PC-9 (cell line): Measurements from ENCODE around the gene YIPF7. TPM values are rescaled to one million over a fixed set of nuclear protein-coding genes. Genes with fewer than 3 reads are reported as not detected.
A peak's percentile ranks its signal among the peaks of the same experiment; 100 is the strongest.

ENCODE experiments used
- BruUV-seq: library from RNA; stranded (reverse); fragments of 400-500 nt; replicated peaks from 2 replicates; lab custom pipeline; 2021; lab: Mats Ljungman, UMichigan
- CTCF ChIA-PET: fragments of 300-600 bp; sonication (Branson Sonifier 250); formaldehyde crosslinking; loops from one replicate; lab custom pipeline; 2022; ENCODE audit warnings: antibody characterized with exemption; lab: Charles Lee
- POLR2A ChIA-PET: fragments of 300-600 bp; sonication (Branson Sonifier 250); formaldehyde crosslinking; loops from one replicate; lab custom pipeline; 2022; ENCODE audit warnings: antibody characterized with exemption; ENCODE audit not compliant: unreplicated experiment; lab: Charles Lee
- DNase-seq, 2 experiments: peaks; one replicate each; pipeline versions ENCODE4 v3.0.0 to v3.0.0-alpha.2; 2015 to 2022; ENCODE audit warnings: mixed read lengths in 1 of 2
- H2AFZ ChIP-seq: fragments of 200-600 bp; sonication (generic); 2 replicates; pipeline ENCODE4 v1.8.1; 2017; ENCODE audit warnings: antibody characterized with exemption
- H3F3A ChIP-seq: fragments of 200-600 bp; sonication (generic); 2 replicates; pipeline ENCODE4 v1.8.1; 2017; ENCODE audit warnings: antibody characterized with exemption, mild to moderate bottlenecking, low read depth; ENCODE audit not compliant: insufficient read depth
- H3K27ac ChIP-seq: fragments of 200-600 bp; sonication (generic); 2 replicates; pipeline ENCODE4 v1.6.1; 2016; ENCODE audit warnings: mixed run types
- H3K27me3 ChIP-seq: fragments of 200-600 bp; sonication (generic); 2 replicates; pipeline ENCODE4 v1.6.1; 2016; ENCODE audit warnings: low read depth, mixed run types; ENCODE audit not compliant: insufficient read depth
- H3K36me3 ChIP-seq: fragments of 200-600 bp; sonication (generic); 2 replicates; pipeline ENCODE4 v1.6.1; 2016; ENCODE audit warnings: low read depth, mixed run types
- H3K4me1 ChIP-seq: fragments of 200-600 bp; sonication (generic); replicated peaks from 2 replicates; pipeline ENCODE4 v1.6.1; 2016; ENCODE audit warnings: mixed run types; ENCODE audit not compliant: insufficient read depth
- H3K4me2 ChIP-seq: fragments of 200-600 bp; sonication (generic); 2 replicates; pipeline ENCODE4 v1.6.1; 2017; ENCODE audit warnings: mixed run types
- H3K4me3 ChIP-seq: fragments of 200-600 bp; sonication (generic); 2 replicates; pipeline ENCODE4 v1.6.1; 2016; ENCODE audit warnings: mixed run types
- H3K79me2 ChIP-seq: fragments of 200-600 bp; sonication (generic); 2 replicates; pipeline ENCODE4 v1.6.1; 2017; ENCODE audit warnings: low read depth, mixed run types
- H3K9me2 ChIP-seq: fragments of 200-600 bp; sonication (generic); 2 replicates; pipeline ENCODE4 v1.8.1; 2017; ENCODE audit warnings: mild to moderate bottlenecking; ENCODE audit not compliant: insufficient read depth
- H3K9me3 ChIP-seq: fragments of 200-600 bp; sonication (generic); 2 replicates; pipeline ENCODE4 v1.8.1; 2016; ENCODE audit warnings: low read depth; ENCODE audit not compliant: insufficient read depth
- H4K20me1 ChIP-seq: fragments of 200-600 bp; sonication (generic); 2 replicates; pipeline ENCODE4 v1.8.1; 2017; ENCODE audit not compliant: insufficient read depth
- EZH2 ChIP-seq: fragments of 200-600 bp; sonication (generic); IDR thresholded peaks from 2 replicates; pipeline ENCODE4 v1.8.0; 2017; ENCODE audit warnings: antibody characterized with exemption, low read depth
- intact Hi-C: fragments of 100-400 bp; cut with micrococcal nuclease; formaldehyde crosslinking; loops from one replicate; pipeline ENCODE4 v1.10.0; 2022; ENCODE audit not compliant: unreplicated experiment
- total RNA-seq: library from RNA; stranded (reverse); gene quantifications from 2 replicates; pipeline ENCODE4 v1.2.3, GENCODE V29; 2021
- TF ChIP-seq, protein P1 (sequence below): fragments of 200-600 bp; sonication (generic); conservative IDR thresholded peaks from 2 replicates; pipeline ENCODE4 v1.6.1; 2017; ENCODE audit warnings: mixed run types, antibody characterized with exemption, mild to moderate bottlenecking, moderate library complexity

Gene YIPF7
- total RNA-seq, 1 experiment from 2014 or later = not detected

DNA sequence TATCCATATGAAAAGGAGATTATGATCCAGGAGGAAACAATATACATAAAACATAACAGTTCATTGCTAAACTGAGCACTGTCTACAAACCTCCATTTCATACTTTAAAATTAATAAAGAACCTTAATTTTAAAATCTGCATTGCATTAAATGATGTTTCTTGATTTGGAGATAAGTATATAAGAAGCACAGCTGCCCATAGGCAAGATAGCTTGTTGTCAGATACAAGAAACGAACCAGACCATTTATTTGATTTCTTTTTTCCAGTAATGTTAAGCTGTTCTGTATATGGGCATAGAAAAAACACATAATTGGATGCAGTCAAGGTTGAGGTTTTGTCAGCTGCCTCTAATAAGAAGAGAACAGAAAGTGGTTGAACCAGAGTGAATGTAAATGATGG is 33.2 kb upstream of the YIPF7 start:
- Histone ChIP-seq H3K4me1 (peaks cover 12% of the 10 kb centered on the region; the same call in 1 of the 2 replicates), H3K9me2 (no peaks in the 10 kb centered on the region), H3K27me3 (no peaks in the 10 kb centered on the region), H3K4me3 (no peak overlapping the region), H4K20me1 (0 out of 2 replicates have a peak, but pooled peaks cover 3% of the 10 kb centered on the region), H3K27ac (no peak overlapping the region), H3K79me2 (peaks cover 23% of the 10 kb centered on the region), H3K9me3 (no peaks in the 10 kb centered on the region), H2AFZ (no peak overlapping the region), H3F3A (peaks cover 5% of the 10 kb centered on the region; the same call in 1 of the 2 replicates), H3K4me2 (no peak overlapping the region), H3K36me3 (peaks cover 32% of the 10 kb centered on the region)
- BruUV-seq = no TSS peak
- TF ChIP-seq, protein P1, sequence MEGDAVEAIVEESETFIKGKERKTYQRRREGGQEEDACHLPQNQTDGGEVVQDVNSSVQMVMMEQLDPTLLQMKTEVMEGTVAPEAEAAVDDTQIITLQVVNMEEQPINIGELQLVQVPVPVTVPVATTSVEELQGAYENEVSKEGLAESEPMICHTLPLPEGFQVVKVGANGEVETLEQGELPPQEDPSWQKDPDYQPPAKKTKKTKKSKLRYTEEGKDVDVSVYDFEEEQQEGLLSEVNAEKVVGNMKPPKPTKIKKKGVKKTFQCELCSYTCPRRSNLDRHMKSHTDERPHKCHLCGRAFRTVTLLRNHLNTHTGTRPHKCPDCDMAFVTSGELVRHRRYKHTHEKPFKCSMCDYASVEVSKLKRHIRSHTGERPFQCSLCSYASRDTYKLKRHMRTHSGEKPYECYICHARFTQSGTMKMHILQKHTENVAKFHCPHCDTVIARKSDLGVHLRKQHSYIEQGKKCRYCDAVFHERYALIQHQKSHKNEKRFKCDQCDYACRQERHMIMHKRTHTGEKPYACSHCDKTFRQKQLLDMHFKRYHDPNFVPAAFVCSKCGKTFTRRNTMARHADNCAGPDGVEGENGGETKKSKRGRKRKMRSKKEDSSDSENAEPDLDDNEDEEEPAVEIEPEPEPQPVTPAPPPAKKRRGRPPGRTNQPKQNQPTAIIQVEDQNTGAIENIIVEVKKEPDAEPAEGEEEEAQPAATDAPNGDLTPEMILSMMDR = no peak
- TF ChIP-seq EZH2 = no peak
- no peak for DNase-seq
- intact Hi-C loops = no loop called here
- ChIA-PET POLR2A (no interaction called here), CTCF (no interaction called here)

DNA sequence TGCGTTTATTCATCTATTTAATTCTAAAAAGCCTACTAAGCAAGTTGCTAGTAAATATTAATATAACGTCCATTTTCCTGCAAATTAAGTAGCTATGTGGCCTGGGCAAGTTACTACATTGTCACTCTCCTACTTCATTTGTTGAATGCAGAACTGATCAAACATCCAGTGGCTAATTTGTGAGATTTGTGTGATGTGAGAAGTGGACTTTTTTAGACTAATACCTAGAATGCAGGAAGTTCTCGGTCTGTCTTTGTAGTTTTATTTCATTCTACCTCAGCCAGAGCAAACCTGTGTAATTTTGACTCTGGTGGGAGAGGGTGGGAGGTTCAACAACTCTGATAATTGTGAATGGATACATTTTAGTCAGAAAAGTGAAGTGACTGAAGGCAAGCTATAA is 27.6 kb upstream of the YIPF7 start:
- H4K20me1 ChIP-seq = 0 out of 2 replicates have a peak, but pooled peaks cover 4% of the 10 kb centered on the region
- no peaks in the 10 kb centered on the region for H3K27me3 ChIP-seq
- H3K4me1 ChIP-seq = peaks cover 18% of the 10 kb centered on the region; the same call in 1 of the 2 replicates
- H3K27ac ChIP-seq = no peak overlapping the region; the same call in 1 of the 2 replicates
- peaks cover 6% of the 10 kb centered on the region; the same call in 1 of the 2 replicates for H3K36me3 ChIP-seq
- DNase-seq = no peak
- CTCF ChIA-PET = no interaction called here
- TF ChIP-seq, protein P1 = no peak
- no peak for TF ChIP-seq EZH2
- intact Hi-C loops = no loop called here
- H3K9me3 ChIP-seq = no peaks in the 10 kb centered on the region
- peak overlapping the region; percentile 100 for H2AFZ ChIP-seq
- H3F3A ChIP-seq = peaks cover 5% of the 10 kb centered on the region; the same call in 1 of the 2 replicates
- POLR2A ChIA-PET = interaction anchor here (1.0 kb wide), 1 partner anchor 39 kb away, joined by 3 read pairs; no protein-coding TSS in a partner anchor
- BruUV-seq = no TSS peak
- peak overlapping the region; percentile 97 for H3K4me2 ChIP-seq
- H3K9me2 ChIP-seq = no peaks in the 10 kb centered on the region
- H3K4me3 ChIP-seq = peak overlapping the region; percentile 97
- peaks cover 35% of the 10 kb centered on the region for H3K79me2 ChIP-seq

DNA sequence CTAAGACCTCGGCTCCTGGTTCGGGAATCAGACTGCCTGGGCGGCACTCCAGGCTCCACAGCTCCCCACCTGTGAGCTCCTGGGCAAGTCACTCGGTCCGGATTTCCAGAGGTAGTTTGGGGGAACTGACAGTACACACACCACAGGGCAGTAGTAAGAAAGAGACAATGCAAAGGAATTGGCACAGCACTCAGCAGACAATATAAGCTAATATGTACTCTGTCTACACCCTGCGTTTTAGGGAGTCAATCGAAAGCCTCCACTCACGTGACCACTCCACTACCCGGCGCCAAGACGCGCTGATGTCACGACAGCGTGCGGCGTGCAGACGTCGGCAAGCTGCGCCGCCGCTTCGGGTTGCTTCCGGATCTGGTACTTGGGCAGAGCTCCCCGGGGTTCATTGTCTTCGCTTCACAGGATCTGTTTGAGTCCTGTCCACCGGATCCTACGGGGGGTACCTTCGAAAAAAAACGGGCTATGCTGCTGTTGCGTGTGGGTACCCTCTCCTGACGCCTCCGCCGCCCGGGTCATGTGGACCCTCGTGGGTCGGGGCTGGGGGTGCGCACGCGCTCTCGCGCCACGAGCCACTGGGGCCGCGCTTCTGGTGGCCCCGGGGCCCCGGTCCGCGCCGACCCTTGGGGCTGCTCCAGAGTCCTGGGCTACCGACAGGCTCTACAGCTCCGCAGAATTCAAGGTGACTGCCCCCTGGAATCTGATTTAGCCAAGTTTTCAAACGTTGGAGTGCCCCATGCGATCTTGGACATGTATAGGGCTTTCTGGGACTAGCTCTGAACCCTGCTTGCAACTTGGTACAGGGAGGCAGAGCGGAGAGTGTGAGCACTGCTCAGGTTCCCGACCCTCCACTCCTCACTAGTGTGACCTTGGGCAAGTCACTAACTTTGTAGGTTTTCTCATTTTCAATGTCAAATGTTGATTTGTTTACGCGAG is 26.9 kb upstream of the YIPF7 start, which contains the start of gene GUF1:
Gene GUF1, plus strand, starts transcription at position 327 of the 948 bp plus-strand sequence. Its CDS starts 203 bp downstream, at position 530.
- H3K4me2 ChIP-seq = peak within 1 kb of the TSS; percentile 97
- no peaks in the 10 kb centered on the region for H3K9me3 ChIP-seq
- H3F3A ChIP-seq = peaks cover 5% of the 10 kb centered on the region; the same call in 1 of the 2 replicates
- 0 out of 2 replicates have a peak, but pooled peaks cover 3% of the 10 kb centered on the region for H3K36me3 ChIP-seq
- peak; percentile 78 to 79 for DNase-seq
- ChIA-PET POLR2A (interaction anchor here (0.6 to 0.7 kb wide), 3 partner anchors 10 to 985 kb away, joined by 4 to 7 read pairs (median 5); no protein-coding TSS in a partner anchor), CTCF (no interaction called here)
- H4K20me1 ChIP-seq = 0 out of 2 replicates have a peak, but pooled peaks cover 4% of the 10 kb centered on the region
- H3K4me1 ChIP-seq = peaks cover 18% of the 10 kb centered on the region; the same call in 1 of the 2 replicates
- intact Hi-C loops = no loop called here
- peaks cover 35% of the 10 kb centered on the region for H3K79me2 ChIP-seq
- TF ChIP-seq EZH2 = no peak
- TF ChIP-seq, protein P1 = no peak
- H3K27me3 ChIP-seq = no peaks in the 10 kb centered on the region
- TSS peak; percentile 79 for BruUV-seq
- H3K9me2 ChIP-seq = no peaks in the 10 kb centered on the region
- H3K27ac ChIP-seq = peak within 1 kb of the TSS; percentile 59
- peak within 1 kb of the TSS; percentile 100 for H2AFZ ChIP-seq
- peak within 1 kb of the TSS; percentile 97 for H3K4me3 ChIP-seq
